ENCODE measurements around the gene BTBD16.

BTBD16 gene

GRCh38 chr10:122273966-122274545 lies 3.0 kb downstream of the BTBD16 start:
- no peak for DNase-seq (ENCODE audit: low read depth, low spot score)

- DNase-seq (ENCODE audit: low read depth, low spot score), result no peak
These were observed 5.6 kb downstream of the BTBD16 start for GRCh38 chr10:122276611-122277208.

GRCh38 chr10:122277526-122278136 lies 6.5 kb downstream of the BTBD16 start:
- DNase-seq (ENCODE audit: low read depth, low spot score), result no peak

GRCh38 chr10:122279725-122280141 lies 8.6 kb downstream of the BTBD16 start:
- DNase-seq (ENCODE audit: low read depth, low spot score), result no peak

GRCh38 chr10:122280156-122280555 lies 9.1 kb downstream of the BTBD16 start:
- no peak for DNase-seq (ENCODE audit: low read depth, low spot score)

GRCh38 chr10:122281018-122281626 lies 10.0 kb downstream of the BTBD16 start:
- DNase-seq (ENCODE audit: low read depth, low spot score), result no peak

- no peak for DNase-seq (ENCODE audit: low read depth, low spot score)
These were observed 10.7 kb downstream of the BTBD16 start for GRCh38 chr10:122281751-122282150.

- no peak for DNase-seq (ENCODE audit: low read depth, low spot score)
These were observed 11.2 kb downstream of the BTBD16 start for GRCh38 chr10:122282253-122282671.

- no peak for DNase-seq (ENCODE audit: low read depth, low spot score)
These were observed 11.8 kb downstream of the BTBD16 start for GRCh38 chr10:122282909-122283308.

GRCh38 chr10:122285506-122286444 lies 14.7 kb downstream of the BTBD16 start:
- no peak for DNase-seq (ENCODE audit: low read depth, low spot score)

GRCh38 chr10:122286867-122287266 lies 15.8 kb downstream of the BTBD16 start:
- DNase-seq (ENCODE audit: low read depth, low spot score), result no peak

- DNase-seq (ENCODE audit: low read depth, low spot score), result no peak
These were observed 16.5 kb downstream of the BTBD16 start for GRCh38 chr10:122287570-122287969.

GRCh38 chr10:122288262-122288661 lies 17.2 kb downstream of the BTBD16 start:
- DNase-seq (ENCODE audit: low read depth, low spot score), result no peak

- no peak for DNase-seq (ENCODE audit: low read depth, low spot score)
These were observed 17.8 kb downstream of the BTBD16 start for GRCh38 chr10:122288917-122289316.

- DNase-seq (ENCODE audit: low read depth, low spot score), result no peak
These were observed 19.2 kb downstream of the BTBD16 start for GRCh38 chr10:122290334-122290733.

GRCh38 chr10:122290833-122291532 lies 19.9 kb downstream of the BTBD16 start:
- DNase-seq (ENCODE audit: low read depth, low spot score), result no peak

- no peak for DNase-seq (ENCODE audit: low read depth, low spot score)
These were observed 20.6 kb downstream of the BTBD16 start for GRCh38 chr10:122291739-122292138.

GRCh38 chr10:122292376-122292775 lies 21.3 kb downstream of the BTBD16 start:
- DNase-seq (ENCODE audit: low read depth, low spot score), result no peak

GRCh38 chr10:122293156-122293960 lies 22.3 kb downstream of the BTBD16 start:
- no peak for DNase-seq (ENCODE audit: low read depth, low spot score)

GRCh38 chr10:122293961-122294380 lies 22.9 kb downstream of the BTBD16 start:
- DNase-seq (ENCODE audit: low read depth, low spot score), result no peak
